ENCODE measurements around the gene TESK2. TPM values are rescaled to one million over a fixed set of nuclear protein-coding genes. Genes with fewer than 3 reads are reported as not detected.
"Not testable (repeated sequence)": the region's sequence is repeated elsewhere in the genome, so short reads cannot be mapped to it uniquely, and the experiment has no call there.

Gene TESK2
- total RNA-seq, 1 experiment from 2014 or later: 0.27 TPM

DNA sequence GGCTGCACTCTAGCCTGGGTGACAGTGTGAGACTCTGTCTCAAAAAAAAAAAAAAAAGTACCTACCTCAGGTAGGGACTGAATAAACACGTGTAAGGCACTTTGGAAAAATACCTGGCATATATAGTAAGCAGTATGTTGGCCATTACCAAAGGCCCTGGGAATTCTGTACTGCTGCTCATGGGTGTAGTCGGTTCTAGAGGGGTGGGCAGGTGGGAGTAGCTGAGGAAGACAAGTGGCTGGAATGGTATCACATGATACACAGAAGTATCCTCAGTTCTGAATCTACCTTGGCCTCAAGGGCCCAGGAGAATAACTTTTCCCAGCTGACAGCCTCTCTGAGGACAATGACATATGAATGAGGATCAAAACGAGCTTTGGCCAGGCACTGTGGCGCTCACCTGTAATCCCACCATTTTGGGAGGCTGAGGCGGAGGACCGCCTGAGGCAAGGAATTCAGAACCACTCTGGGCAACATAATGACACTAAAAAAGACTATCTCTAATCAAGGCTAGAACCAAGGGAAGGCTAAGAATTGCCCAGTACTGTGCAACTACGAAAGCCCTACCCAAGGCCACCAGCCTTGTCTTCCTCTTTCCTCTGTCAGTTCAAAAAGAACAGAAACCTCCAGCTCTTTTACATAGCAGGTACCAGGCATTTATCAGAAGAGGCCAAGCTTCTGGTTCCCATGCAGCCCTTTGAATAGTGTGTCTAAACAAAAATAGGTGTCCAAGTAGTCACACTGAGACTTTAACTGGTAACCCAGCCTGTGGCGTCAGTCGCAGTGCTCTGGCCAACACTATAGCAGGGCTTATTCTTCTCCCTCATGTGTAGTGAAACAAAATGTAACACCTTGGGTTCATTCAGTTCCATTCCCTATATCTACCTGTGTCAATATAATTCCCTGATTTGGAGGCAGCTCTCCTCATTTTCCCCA, 19.3 kb upstream of the TESK2 start:
- DNase-seq (ENCODE audit: extremely low read depth, low read depth): no peak

DNA sequence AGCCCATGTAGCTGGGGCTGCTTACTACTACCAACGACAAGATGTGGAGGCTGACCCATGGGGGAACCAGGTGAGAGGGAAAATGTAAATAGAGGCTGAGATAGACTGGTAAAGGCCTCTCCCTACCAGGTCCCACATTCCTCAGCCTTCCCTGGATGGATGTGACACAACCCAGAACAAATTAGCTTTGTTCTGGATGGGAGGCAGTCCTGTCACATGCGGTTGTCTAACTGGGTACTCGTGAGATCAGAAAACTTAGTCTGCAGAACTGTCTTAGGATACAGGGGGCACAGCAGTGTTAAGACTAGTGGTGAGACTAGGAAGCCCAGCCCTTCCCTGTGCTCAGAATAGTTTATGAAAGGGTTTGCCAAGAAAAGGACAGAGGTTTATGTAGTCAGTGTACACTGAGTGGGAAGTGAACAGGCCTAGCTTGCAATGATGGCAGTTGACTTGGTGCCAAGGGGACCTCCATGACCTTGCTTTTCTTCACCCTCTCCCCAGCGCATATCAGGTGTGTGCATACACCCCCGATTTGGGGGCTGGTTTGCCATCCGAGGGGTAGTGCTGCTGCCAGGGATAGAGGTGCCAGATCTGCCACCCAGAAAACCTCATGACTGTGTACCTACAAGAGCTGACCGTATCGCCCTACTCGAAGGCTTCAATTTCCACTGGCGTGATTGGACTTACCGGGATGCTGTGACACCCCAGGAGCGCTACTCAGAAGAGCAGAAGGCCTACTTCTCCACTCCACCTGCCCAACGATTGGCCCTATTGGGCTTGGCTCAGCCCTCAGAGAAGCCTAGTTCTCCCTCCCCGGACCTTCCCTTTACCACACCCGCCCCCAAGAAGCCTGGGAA, 17.6 kb upstream of the TESK2 start:
- DNase-seq (ENCODE audit: extremely low read depth, low read depth): no peak

DNA sequence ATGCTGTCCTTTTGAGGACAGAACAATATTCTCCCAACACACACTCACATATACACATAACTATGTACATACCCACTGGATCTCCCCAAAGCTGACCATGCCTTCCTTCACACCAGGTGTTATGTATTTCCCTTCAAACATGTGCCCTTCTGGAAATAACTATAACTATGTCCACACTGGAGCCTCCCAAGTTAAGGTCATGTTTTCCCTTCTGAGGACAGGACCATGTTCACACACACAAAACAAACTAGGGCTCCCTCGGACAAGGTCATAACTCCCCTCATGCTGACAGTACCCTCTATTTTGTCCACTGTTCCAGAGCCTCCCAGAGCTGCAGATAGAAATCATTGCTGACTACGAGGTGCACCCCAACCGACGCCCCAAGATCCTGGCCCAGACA, 16.9 kb upstream of the TESK2 start:
- DNase-seq (ENCODE audit: extremely low read depth, low read depth): no peak

DNA sequence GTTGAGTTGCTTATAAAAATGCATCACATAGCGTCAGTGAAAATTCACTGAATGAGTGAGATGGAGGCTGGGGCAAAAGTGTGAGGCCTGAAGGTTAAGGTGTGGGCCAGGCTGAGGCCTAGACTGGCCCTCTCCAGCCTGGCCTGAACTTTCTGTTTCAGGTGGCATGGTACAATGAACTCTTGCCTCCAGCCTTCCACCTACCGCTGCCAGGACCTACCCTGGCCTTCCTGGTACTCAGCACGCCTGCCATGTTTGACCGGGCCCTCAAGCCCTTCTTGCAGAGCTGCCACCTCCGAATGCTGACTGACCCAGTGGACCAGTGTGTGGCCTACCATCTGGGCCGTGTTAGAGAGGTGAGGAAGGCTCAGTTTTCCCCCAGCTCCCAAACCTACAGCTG, 16.2 kb upstream of the TESK2 start:
- DNase-seq (ENCODE audit: extremely low read depth, low read depth): no peak

DNA sequence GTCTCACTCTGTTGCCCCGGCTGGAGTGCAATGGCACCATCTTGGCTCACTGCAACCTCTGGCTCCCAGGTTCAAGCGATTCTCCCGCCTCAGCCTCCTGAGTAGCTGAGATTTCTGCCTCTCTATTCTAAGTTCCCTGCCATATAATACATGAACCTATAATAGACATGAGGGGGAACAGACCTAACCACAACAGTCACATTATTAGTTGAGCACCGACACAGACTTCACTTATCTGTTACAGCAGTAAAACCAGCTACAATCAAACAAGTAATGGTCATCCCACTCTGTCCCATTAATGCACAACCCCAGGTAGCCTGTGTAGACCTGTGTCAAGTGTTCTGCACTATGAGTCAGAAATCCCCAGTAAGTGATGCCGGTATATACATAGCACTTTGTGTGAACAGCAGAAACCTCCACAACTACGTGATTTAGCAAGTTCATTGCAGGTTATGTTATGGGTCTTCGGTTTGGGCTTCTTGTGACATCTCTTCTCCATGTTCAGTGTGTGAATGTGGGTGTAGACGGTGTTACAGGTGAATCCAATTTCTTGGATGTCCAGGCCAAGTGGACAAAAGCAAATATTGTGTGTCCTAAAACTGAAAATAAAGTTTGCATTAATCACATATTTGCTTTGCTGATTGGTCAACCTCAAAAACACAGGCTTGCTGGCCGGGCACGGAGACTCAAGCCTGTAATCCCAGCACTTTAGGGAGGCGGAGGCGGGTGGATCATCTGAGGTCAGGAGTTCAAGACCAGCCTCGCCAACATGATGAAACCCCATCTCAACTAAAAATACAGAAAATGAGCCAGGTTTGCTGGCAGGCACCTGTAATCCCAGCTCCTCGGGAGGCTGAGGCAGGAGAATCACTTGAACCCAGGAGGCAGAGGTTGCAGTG, 12.7 kb upstream of the TESK2 start:
- DNase-seq (ENCODE audit: extremely low read depth, low read depth): no peak

DNA sequence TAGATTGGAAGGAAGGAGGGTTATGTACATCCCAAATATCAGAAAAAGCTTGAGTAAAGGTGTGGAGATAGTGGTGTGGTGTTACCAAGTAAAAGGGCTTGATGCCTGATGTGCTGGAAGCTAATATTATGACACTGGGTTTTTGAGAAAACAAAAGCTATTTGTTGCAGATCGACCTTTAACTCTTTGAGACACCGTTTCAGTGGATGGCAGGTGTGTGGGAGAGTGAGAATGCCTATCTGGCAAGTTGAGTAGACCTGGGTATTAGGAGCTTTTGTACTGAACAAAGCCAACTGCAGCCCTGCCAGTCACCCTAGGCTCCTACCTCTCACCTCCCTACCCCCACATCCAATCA, 10.5 kb upstream of the TESK2 start:
- DNase-seq (ENCODE audit: extremely low read depth, low read depth): no peak

DNA sequence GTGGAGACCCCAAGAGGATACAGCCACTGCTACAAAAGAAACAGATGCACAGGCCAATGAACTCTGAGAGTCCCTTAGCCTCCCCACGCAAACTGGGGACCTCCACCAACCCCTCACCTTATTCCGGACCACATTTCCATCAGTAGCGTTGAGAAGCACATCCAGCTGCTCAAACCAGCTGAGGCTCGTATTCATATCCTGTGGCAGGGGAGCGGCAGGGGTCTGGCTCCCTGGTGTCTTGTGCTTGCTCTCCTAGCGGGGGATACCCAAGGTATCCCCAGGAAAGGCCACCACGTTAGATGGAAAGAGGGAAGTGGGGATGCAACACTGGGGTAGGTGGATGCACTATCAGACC, 8.4 kb upstream of the TESK2 start:
- no peak for DNase-seq (ENCODE audit: extremely low read depth, low read depth)

DNA sequence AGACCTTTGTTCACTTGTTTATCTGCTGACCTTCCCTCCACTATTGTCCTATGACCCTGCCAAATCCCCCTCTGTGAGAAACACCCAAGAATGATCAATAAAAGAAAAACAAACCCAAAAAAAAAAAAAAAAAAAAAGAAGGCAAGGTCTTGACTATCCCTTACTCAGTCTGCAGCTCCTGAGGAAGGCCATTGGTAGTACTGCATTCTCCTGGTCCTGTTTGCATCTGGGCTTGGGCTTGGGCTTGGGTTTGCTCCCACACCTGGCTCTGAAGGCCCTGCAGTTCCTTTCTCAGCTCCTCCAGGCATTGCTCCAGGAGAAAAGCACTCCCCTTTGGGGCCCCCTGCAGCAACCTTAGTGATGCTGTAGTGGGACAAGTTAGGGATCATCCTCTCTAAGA, 7.3 kb upstream of the TESK2 start:
- no peak for DNase-seq (ENCODE audit: extremely low read depth, low read depth)

DNA sequence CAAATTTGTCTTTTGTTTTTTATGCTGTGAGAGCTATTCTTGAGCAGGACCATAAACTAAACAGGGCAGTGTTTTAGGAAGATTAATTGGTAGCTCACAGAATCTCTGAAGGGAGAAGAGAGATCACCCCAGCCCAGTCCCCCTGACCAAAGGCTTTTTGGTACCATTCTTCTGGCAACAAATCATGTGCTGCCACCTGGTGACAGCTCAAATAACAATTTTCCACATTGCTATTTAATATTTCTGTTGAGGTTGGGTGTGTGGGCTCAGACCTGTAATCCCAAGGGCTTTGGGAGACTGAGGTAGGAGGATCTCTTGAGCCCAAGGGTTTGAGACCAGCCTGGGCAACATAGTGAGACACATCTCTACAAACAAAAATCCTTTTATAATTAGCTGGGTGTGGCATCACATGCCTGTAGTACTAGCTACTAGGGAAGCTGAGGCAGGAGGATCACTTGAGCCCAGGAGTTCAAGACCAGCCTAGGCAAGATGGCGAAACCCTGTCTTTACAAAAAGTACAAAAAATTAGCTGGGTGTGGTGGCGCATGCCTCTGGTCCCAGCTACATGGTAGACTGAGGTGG, 2.2 kb upstream of the TESK2 start:
- DNase-seq (ENCODE audit: extremely low read depth, low read depth): peak; percentile 58

DNA sequence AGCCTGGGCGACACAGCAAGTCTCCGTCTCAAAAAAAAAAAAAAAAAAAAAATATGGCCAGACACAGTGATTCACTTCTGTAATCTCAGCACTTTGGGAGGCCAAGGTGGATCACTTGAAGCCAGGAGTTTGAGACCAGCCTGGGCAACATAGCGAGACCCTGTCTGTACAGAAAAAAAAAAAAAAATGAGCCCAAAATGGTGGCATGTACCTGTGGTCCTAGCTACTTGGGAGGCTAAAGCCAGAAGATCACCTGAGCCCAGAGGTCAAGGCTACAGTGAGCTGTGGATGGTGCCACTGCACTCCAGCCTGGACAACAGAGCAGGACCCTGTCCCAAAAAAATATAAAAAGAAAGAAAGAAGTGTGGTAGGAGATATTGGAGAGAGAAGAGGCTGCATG, 1.7 kb upstream of the TESK2 start:
- DNase-seq (ENCODE audit: extremely low read depth, low read depth): no peak

DNA sequence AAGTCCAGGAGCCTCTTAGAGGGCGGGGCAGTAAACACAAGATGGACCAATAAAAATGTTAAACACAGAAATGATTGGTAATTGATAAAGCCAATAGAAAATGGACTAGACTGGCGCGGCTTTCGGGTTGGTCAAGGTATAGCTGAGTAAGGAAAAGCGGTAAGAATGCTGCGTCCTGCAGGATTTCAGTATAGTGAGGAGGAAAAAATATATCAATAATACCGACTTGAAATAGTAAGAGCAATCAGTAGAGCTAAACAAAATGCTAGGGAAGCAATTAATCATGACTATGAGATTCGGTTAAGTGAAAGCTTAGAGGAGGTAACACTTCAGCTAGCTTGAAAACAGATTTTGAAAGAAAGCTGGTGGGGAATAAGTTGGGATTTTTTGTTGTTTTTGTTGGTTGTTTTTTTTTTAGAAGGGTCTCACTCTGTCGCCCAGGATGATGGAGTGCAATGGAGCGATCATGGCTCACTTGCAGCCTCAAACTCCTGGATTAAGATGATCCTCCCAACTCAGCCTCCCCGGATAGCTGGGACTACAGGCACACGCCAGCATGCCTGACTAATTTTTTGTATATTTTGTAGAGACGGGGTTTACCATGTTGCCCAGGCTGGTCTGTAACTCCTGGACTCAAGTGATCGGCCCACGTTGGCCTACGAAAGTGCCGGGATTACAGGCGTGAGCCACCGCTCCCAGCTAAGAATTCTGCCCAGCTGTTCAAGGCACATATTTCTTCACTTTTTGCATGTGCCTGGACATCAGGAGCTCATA, 711 bp upstream of the TESK2 start:
- no peak for DNase-seq (ENCODE audit: extremely low read depth, low read depth)

DNA sequence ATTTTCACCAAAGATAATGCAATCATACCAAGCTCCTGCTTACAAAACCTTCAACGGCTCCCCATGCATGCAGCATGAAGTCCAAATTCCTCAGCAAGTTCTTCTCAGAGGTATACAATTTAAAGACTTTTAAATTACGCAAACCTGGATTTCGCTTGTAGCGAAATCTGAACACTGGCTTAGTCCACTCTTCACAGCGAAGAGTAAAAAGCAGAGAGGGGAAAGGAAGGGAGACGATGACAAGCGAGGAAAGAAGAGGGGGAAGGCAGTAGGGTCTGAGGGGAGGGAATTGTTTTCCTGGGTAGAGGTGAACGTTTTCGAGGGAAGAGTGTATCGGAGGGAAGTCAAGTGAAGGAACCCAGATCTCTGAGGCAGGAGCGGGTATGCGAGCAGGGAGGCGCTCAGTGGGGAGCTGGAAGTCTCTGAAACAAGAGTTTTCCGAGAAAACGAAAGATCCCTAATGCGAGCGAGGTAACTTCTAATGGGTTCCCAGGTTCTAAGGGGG, 790 bp downstream of the TESK2 start:
- no peak for DNase-seq (ENCODE audit: extremely low read depth, low read depth)

DNA sequence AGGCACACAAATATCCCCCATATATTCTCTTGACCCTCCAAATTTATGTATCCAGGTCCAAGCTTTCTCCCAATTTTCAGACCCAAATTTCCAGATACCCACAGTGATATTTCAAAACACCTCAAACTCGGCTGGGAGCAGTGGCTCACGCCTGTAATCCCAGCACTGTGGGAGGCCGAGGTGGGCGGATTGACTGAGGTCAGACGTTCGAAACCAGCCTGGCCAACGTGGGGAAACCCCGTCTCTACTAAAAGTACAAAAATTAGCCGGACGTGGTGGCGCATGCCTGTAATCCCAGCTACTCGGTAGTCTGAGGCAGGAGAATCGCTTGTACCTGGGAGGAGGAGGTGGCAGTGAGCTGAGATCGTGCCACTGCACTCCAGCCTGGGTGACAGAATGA, 1.6 kb downstream of the TESK2 start:
- DNase-seq (ENCODE audit: extremely low read depth, low read depth): not testable (repeated sequence)

DNA sequence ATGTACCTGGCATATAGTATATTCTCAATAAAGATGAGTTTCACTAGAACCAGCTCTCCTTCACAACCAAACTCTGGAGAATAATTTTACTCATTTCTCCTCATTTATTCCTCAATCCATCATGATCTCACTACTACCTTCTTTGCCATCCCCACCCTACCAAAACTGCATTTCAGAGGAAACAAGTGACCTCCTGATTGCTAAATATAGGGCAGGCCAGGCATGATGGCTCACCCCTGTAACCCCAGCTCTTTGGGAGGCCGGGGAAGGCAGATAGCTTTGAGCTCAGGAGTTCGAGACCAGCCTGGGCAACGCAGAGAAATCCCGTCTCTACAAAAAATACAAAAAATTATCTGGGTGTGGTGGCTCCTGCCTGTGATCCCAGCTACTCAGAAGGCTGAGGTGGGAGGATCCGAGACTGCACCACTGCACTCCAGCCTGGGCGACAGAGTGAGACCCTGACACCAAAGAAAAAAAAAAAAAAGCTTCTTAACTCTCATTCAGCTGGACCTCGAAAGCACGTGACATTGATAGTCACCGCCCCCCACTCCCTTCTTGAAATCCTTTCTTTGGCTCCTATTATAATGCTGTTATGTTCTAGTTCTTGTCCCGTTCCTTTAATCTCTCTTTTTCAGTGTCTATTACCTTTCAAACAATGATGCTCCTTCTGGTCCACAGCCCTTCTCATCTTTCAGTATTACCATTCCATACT, 2.1 kb downstream of the TESK2 start:
- no peak for DNase-seq (ENCODE audit: extremely low read depth, low read depth)

DNA sequence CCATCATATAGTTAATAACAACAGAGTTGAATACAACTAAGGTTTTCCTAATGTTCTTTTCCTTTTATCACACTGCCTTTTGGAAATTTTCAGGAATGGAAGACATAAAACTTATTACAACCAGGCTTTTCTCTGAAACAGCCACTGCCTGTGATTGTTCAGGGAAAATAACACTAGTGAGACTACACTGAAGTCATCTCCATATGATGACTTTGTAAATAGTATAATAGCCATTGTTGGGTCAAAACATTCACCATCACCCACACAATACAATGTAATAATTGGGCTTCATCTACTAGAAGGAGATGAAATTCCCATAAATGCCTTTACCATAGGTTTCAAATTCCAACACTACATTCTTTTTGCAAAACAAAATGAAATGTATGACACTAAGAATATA, 5.0 kb downstream of the TESK2 start:
- no peak for DNase-seq (ENCODE audit: extremely low read depth, low read depth)

DNA sequence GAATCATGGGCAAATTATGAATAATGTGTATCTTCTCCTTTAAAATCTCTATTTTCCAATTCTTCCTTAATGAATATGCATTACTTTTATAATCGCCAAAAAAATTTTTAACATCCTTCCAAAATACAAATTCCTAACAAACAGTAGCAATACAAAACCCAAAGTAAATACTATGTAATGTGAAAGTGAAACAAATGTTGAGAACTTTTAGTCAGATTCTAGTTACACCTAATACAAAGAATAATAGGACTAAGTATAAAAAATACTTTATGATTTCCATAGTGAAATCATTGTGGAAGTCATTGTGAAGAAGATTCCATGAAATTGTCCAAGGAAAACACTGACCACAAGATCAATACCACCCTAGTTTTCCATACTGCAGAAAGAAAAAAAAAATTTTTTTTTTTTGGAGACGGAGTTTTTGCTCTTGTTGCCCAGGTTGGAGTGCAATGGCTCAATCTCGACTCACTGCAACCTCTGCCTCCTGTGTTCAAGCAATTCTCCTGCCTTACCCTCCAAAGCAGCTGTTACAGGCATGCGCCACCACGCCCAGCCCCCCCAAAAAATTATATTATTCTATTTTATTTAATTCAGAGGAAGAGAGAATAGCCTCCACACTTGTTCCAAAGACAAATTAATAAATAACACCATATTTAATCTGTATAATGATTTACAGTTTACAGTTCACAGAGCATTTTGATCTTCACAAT, 11.8 kb downstream of the TESK2 start:
- DNase-seq (ENCODE audit: extremely low read depth, low read depth): no peak

DNA sequence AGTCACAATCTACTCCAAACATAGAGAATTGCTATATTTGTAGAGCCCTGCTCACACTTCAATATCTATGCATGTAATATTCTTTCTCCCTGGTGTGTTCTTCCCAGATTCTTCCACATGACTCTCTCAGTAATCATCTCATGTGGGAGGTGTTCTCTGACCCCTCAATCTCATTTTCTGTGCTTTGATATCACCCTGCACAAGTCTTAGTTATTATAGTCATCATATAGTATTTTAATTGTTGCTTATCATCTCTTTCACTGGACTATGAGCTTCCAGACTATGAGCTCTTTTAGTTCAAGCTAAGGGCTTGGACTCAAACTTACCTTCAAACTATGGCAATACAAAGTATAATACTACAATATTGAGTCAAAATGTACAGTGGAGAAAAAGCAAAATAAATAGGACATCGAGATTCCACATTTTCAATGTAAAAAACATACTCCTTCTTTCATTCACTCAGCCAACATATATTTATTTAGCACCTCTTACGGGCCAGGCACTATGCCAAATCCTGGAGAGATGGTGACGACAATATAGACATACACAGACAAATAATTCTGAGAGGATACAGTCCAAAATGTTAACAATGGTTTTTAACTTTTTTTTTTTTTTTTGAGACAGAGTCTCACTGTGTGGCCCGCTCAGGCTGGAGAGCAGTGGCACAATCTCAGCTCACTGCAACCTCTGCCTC, 12.7 kb downstream of the TESK2 start:
- DNase-seq (ENCODE audit: extremely low read depth, low read depth): no peak

DNA sequence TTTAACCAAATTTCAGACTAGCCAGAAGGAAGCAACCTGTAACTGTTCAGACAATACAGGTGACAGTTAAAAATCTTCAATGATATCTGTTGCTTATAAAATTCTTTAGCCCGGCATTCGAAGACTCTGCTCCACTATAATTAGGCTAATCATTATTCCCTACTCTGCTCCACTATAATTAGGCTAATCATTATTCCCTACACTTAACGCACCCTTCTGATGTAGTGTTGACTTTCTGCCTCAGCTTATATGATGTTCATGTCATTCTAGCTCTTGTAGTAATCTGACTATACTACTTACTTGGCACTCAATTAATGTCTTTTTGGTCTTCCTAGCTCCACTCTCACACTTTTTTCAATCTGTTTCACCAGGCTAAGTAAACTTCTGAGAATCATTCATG, 13.3 kb downstream of the TESK2 start:
- no peak for DNase-seq (ENCODE audit: extremely low read depth, low read depth)
